ENCODE data around the gene RNF225.

DNA sequence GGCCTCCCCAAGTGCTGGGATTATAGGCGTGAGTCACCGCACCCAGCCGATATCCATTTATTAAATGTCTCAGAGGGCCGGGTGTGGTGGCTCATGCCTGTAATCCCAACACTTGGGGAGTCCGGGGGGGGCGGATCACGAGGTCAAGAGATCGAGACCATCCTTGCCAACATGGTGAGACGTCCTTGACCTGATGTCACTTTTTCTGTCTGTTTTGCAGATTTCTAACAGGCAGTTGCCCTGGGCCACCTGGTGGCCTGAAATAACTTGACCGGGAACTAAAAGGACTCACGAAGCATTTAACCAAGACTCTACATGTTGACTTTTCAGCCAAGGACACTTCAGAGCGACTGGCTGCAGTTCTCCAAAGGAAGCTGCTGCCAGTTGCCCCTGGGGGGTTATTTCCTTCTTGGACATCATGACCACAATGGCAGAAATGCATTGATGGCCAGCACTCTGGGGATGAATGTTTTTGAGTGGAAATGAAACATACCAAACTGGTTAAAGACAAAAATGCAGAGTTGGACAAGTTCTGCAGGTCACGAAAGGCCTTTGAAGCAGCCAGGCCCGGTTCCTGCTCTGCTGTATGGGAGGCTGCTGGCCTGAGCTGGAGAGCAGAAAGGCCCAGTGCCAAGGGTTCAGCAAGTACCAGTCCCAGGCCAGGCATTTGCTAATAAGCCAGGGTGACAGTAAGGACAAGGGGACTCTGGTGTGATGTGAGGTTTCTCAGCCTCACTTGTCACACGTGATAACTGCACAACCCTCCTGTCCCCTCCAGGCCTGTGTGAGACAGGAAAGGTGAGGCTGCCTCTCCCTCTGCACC lies 22.9 kb upstream of the RNF225 start:
- TF ChIP-seq, protein P1, sequence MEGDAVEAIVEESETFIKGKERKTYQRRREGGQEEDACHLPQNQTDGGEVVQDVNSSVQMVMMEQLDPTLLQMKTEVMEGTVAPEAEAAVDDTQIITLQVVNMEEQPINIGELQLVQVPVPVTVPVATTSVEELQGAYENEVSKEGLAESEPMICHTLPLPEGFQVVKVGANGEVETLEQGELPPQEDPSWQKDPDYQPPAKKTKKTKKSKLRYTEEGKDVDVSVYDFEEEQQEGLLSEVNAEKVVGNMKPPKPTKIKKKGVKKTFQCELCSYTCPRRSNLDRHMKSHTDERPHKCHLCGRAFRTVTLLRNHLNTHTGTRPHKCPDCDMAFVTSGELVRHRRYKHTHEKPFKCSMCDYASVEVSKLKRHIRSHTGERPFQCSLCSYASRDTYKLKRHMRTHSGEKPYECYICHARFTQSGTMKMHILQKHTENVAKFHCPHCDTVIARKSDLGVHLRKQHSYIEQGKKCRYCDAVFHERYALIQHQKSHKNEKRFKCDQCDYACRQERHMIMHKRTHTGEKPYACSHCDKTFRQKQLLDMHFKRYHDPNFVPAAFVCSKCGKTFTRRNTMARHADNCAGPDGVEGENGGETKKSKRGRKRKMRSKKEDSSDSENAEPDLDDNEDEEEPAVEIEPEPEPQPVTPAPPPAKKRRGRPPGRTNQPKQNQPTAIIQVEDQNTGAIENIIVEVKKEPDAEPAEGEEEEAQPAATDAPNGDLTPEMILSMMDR (IDR thresholded peaks at IDR 0.05; ENCODE audit: low read length) = no peak
- no peak for TF ChIP-seq EZH2 (optimal IDR thresholded peaks at IDR 0.05; ENCODE audit: low read depth, low read length)
